Measurements from ENCODE around the gene PGM5. TPM values are rescaled to one million over a fixed set of nuclear protein-coding genes. Genes with fewer than 3 reads are reported as not detected.

PGM5 gene
- polyA plus RNA-seq, 10 donors, result 35.6 to 57.3 (median 40.2) TPM

GRCh38 chr9:68577774-68578591 is 221.6 kb downstream of the PGM5 start:
- DNase-seq, result no peak

Other genes with a start within 250 kb of the PGM5 start
- gene ZNG1C, start 114.6 kb upstream of the PGM5 start, polyA plus RNA-seq (ENCODE audit: insufficient read length in 10 of 10), result 10 to 100 TPM in 8 of 10 donors, 1 to 10 TPM in 2; 8.2 to 20.0 (median 14.1) TPM
- gene FOXD4L3, start 53.7 kb upstream of the PGM5 start, polyA plus RNA-seq (ENCODE audit: insufficient read length in 10 of 10), result under 1 TPM in 7 of 10 donors, not detected in 3; 0.15 to 0.82 (median 0.30) TPM
- 1 to 10 TPM in 8 of 10 donors, under 1 TPM in 2; 0.70 to 2.2 (median 1.3) TPM for gene TMEM252, start 184.3 kb downstream of the PGM5 start, polyA plus RNA-seq (ENCODE audit: insufficient read length in 10 of 10)

All from muscle of back (tissue), 11 donors.